Keratinocyte (primary cell): ENCODE data around the gene HYAL3. TPM values are rescaled to one million over a fixed set of nuclear protein-coding genes. Genes with fewer than 3 reads are reported as not detected.

Experiments
- DNase-seq: peaks from one replicate; pipeline ENCODE4 v3.0.0-alpha.2; 2011; ENCODE audit warnings: low read depth, missing footprints, low spot score
- FAIRE-seq: peaks from 2 replicates; lab custom pipeline; 2011; peaks lifted over from hg19 to GRCh38; lab: Jason Lieb, UNC
- H2AFZ ChIP-seq: 2 replicates; pipeline ENCODE4 v1.6.0; 2012; ENCODE audit warnings: low read length, control low read depth, inconsistent platforms; ENCODE audit not compliant: control insufficient read depth
- H3K27ac ChIP-seq: 2 replicates; pipeline ENCODE4 v1.5.1; 2011; ENCODE audit warnings: low read length; ENCODE audit not compliant: control insufficient read depth, insufficient read depth
- H3K27me3 ChIP-seq: 3 replicates; pipeline ENCODE4 v1.6.0; 2011; ENCODE audit warnings: low read length; ENCODE audit not compliant: control insufficient read depth, insufficient read depth; ENCODE audit errors: extremely low read depth
- H3K36me3 ChIP-seq, 2 experiments: 2 replicates in 1 of 2; 3 replicates in 1 of 2; pipeline ENCODE4 v1.5.1; 2011; ENCODE audit warnings: low read length in 2 of 2, mild to moderate bottlenecking in 1 of 2; ENCODE audit not compliant: control insufficient read depth in 2 of 2, insufficient read depth in 2 of 2; ENCODE audit errors: extremely low read depth in 1 of 2
- H3K4me1 ChIP-seq: 3 replicates; pipeline ENCODE4 v1.5.1; 2011; ENCODE audit warnings: low read length; ENCODE audit not compliant: control insufficient read depth, insufficient read depth; ENCODE audit errors: extremely low read depth
- H3K4me2 ChIP-seq: 3 replicates; pipeline ENCODE4 v1.6.0; 2011; ENCODE audit warnings: low read depth, low read length; ENCODE audit not compliant: control insufficient read depth, insufficient read depth; ENCODE audit errors: extremely low read depth
- H3K4me3 ChIP-seq, 3 experiments: fragments of 200-600 bp in 1 of 3; sonication (generic) in 1 of 3; 2 replicates in 2 of 3; 3 replicates in 1 of 3; pipeline ENCODE4 v1.5.1; 2011 to 2016; ENCODE audit warnings: low read length in 3 of 3, mild to moderate bottlenecking in 3 of 3, control low read depth in 2 of 3, inconsistent platforms in 1 of 3, low read depth in 1 of 3, mixed read lengths in 1 of 3, mixed run types in 1 of 3, moderate library complexity in 1 of 3; ENCODE audit not compliant: control insufficient read depth in 2 of 3, insufficient read depth in 2 of 3; ENCODE audit errors: extremely low read depth in 1 of 3
- H3K79me2 ChIP-seq: 2 replicates; pipeline ENCODE4 v1.6.0; 2012; ENCODE audit warnings: low read length; ENCODE audit not compliant: control insufficient read depth, insufficient read depth
- H3K9ac ChIP-seq: 3 replicates; pipeline ENCODE4 v1.6.0; 2011; ENCODE audit warnings: low read length; ENCODE audit not compliant: control insufficient read depth, insufficient read depth; ENCODE audit errors: extremely low read depth
- H3K9me1 ChIP-seq: 3 replicates; pipeline ENCODE4 v1.6.0; 2011; ENCODE audit warnings: low read length; ENCODE audit not compliant: control insufficient read depth, insufficient read depth; ENCODE audit errors: extremely low read depth
- H3K9me3 ChIP-seq: 2 replicates; pipeline ENCODE4 v1.5.1; 2012; ENCODE audit warnings: low read depth, low read length; ENCODE audit not compliant: control insufficient read depth
- H4K20me1 ChIP-seq: 3 replicates; pipeline ENCODE4 v1.6.0; 2011; ENCODE audit warnings: low read length; ENCODE audit not compliant: control insufficient read depth, insufficient read depth; ENCODE audit errors: extremely low read depth
- CTCF ChIP-seq, 3 experiments: IDR thresholded peaks in 1 of 3; conservative IDR thresholded peaks in 1 of 3; optimal IDR thresholded peaks in 1 of 3; 2 replicates in 2 of 3; 3 replicates in 1 of 3; pipeline versions ENCODE3 to v1.5.1; 2011; ENCODE audit warnings: low read length in 3 of 3, mild to moderate bottlenecking in 3 of 3, moderate library complexity in 2 of 3, control low read depth in 1 of 3, inconsistent platforms in 1 of 3; ENCODE audit not compliant: insufficient read depth in 2 of 3; ENCODE audit errors: extremely low read depth in 1 of 3
- EZH2 ChIP-seq: IDR thresholded peaks from one replicate; pipeline ENCODE4 v1.6.1; 2012; ENCODE audit warnings: inconsistent platforms, mild to moderate bottlenecking, low read length, moderate library complexity
- dilution Hi-C: fragments of 300-500 bp; cut with MboI; formaldehyde crosslinking; loops from one replicate; pipeline ENCODE4 v1.7.0; 2020; ENCODE audit warnings: low sequenced_read_pairs; ENCODE audit not compliant: extremely low pct_ligation_motif_present
- polyA plus RNA-seq, 5 experiments: library from polyadenylated mRNA; depleted of rRNA in 3 of 5; stranded (reverse) in 3 of 5; stranded (forward) in 1 of 5; unstranded in 1 of 5; fragments of >200 nt; gene quantifications; 1 replicate in 1 of 5; 2 replicates in 3 of 5; 3 replicates in 1 of 5; pipeline versions ENCODE4 v1.2.1 to v1.2.3, GENCODE V29; 2011 to 2012; ENCODE audit warnings: missing spikeins in 2 of 5, low read depth in 1 of 5, low replicate concordance in 1 of 5

Gene HYAL3
- polyA plus RNA-seq, 1 donor (not counting 4 experiments of a cell fraction or from before 2014, with no cell fraction given): 6.6 TPM

GRCh38 chr3:50300681-50301254 lies 1.6 kb upstream of the HYAL3 start:
- Histone ChIP-seq H3K36me3 (peaks cover 0 to 4% of the 10 kb centered on the region in 2 experiments), H2AFZ (no peak overlapping the region), H3K9ac (peak overlapping the region; percentile 76), H3K9me3 (no peaks in the 10 kb centered on the region), H3K4me3 (peak overlapping the region in 2 of 3 experiments; percentile 48 to 67), H3K4me1 (peaks cover 39% of the 10 kb centered on the region), H3K27ac (peak overlapping the region; percentile 97), H3K79me2 (peaks cover 9% of the 10 kb centered on the region), H3K9me1 (peaks cover 5% of the 10 kb centered on the region), H3K4me2 (peak overlapping the region; percentile 79), H4K20me1 (no peaks in the 10 kb centered on the region), H3K27me3 (no peaks in the 10 kb centered on the region)
- FAIRE-seq (no peak), DNase-seq (no peak)
- TF ChIP-seq CTCF (optimal IDR thresholded peaks at IDR 0.05 in 1 of 3, IDR thresholded peaks at IDR 0.05 in 1 of 3, conservative IDR thresholded peaks at IDR 0.05 in 1 of 3; ENCODE audit: extremely low read depth in 1 of 3, insufficient read depth in 2 of 3, low read length in 3 of 3): no peak
- no peak for TF ChIP-seq EZH2
- dilution Hi-C loops: no loop called here

GRCh38 chr3:50299929-50300680 lies 900 bp upstream of the HYAL3 start:
- H3K9ac ChIP-seq: peak overlapping the region; percentile 76
- peaks cover 0 to 4% of the 10 kb centered on the region in 2 experiments for H3K36me3 ChIP-seq
- H3K4me3 ChIP-seq: peak overlapping the region; percentile 13 to 67 (median 48)
- dilution Hi-C loops: no loop called here
- peak overlapping the region; percentile 7 for H2AFZ ChIP-seq
- H3K4me2 ChIP-seq: peak overlapping the region; percentile 79
- H3K79me2 ChIP-seq: peaks cover 9% of the 10 kb centered on the region
- H4K20me1 ChIP-seq: no peaks in the 10 kb centered on the region
- H3K9me1 ChIP-seq: peaks cover 5% of the 10 kb centered on the region
- H3K9me3 ChIP-seq: no peaks in the 10 kb centered on the region
- DNase-seq (no peak), FAIRE-seq (peak; percentile 97)
- TF ChIP-seq CTCF (optimal IDR thresholded peaks at IDR 0.05 in 1 of 3, IDR thresholded peaks at IDR 0.05 in 1 of 3, conservative IDR thresholded peaks at IDR 0.05 in 1 of 3; ENCODE audit: extremely low read depth in 1 of 3, insufficient read depth in 2 of 3, low read length in 3 of 3) (no peak), EZH2 (no peak)
- H3K27ac ChIP-seq: peak overlapping the region; percentile 97
- H3K4me1 ChIP-seq: peaks cover 39% of the 10 kb centered on the region
- no peaks in the 10 kb centered on the region for H3K27me3 ChIP-seq
